Mesenteric fat pad (tissue), 1 donor: Measurements from ENCODE around the gene AGAP1. TPM values are rescaled to one million over a fixed set of nuclear protein-coding genes. Genes with fewer than 3 reads are reported as not detected.

Experiments
- DNase-seq: peaks from one replicate; pipeline ENCODE4 v3.0.0-alpha.2; 2020; ENCODE audit warnings: low spot score
- total RNA-seq: library from RNA; stranded (reverse); fragmentation: NEBNext Ultra II Directional; extraction: Animal tissue kit (Norgen Biotek cat#: 25700); gene quantifications from one replicate; pipeline ENCODE4 v1.2.1, GENCODE V29; 2021
- donor health status: DM: yes; HTN: yes; CAD: no.

Gene AGAP1
- total RNA-seq, 1 donor from 2014 or later = 26.5 TPM

- DNase-seq = no peak
These were observed 212.7 kb downstream of the AGAP1 start for GRCh38 chr2:235706506-235706905.

- DNase-seq = no peak
These were observed 213.7 kb downstream of the AGAP1 start for GRCh38 chr2:235707411-235708096.

GRCh38 chr2:235709124-235709813 is 215.4 kb downstream of the AGAP1 start:
- no peak for DNase-seq

GRCh38 chr2:235709969-235710879 is 216.4 kb downstream of the AGAP1 start:
- no peak for DNase-seq

GRCh38 chr2:235710933-235711332 is 217.1 kb downstream of the AGAP1 start:
- DNase-seq = no peak

GRCh38 chr2:235711527-235711926 is 217.7 kb downstream of the AGAP1 start:
- DNase-seq = no peak

GRCh38 chr2:235712176-235712575 is 218.3 kb downstream of the AGAP1 start:
- DNase-seq = no peak

GRCh38 chr2:235713189-235713588 is 219.3 kb downstream of the AGAP1 start:
- DNase-seq = no peak

- no peak for DNase-seq
These were observed 221.8 kb downstream of the AGAP1 start for GRCh38 chr2:235715601-235716000.

GRCh38 chr2:235716875-235717496 is 223.1 kb downstream of the AGAP1 start:
- DNase-seq = no peak

GRCh38 chr2:235719146-235719942 is 225.5 kb downstream of the AGAP1 start:
- DNase-seq = no peak

GRCh38 chr2:235721625-235722024 is 227.8 kb downstream of the AGAP1 start:
- no peak for DNase-seq

GRCh38 chr2:235722869-235723268 is 229.0 kb downstream of the AGAP1 start:
- no peak for DNase-seq

GRCh38 chr2:235723371-235723770 is 229.5 kb downstream of the AGAP1 start:
- no peak for DNase-seq

- DNase-seq = no peak
These were observed 230.1 kb downstream of the AGAP1 start for GRCh38 chr2:235723811-235724465.

- no peak for DNase-seq
These were observed 231.2 kb downstream of the AGAP1 start for GRCh38 chr2:235725016-235725489.

- no peak for DNase-seq
These were observed 232.0 kb downstream of the AGAP1 start for GRCh38 chr2:235725841-235726240.

- DNase-seq = no peak
These were observed 232.7 kb downstream of the AGAP1 start for GRCh38 chr2:235726554-235726953.

GRCh38 chr2:235727174-235727573 is 233.3 kb downstream of the AGAP1 start:
- DNase-seq = no peak
